HepG2 (cell line): Measurements from ENCODE around the gene SLC7A4. TPM values are rescaled to one million over a fixed set of nuclear protein-coding genes. Genes with fewer than 3 reads are reported as not detected.

Source experiments
- FOXP4 ChIP-seq: sonication (generic); formaldehyde crosslinking; IDR thresholded peaks from 2 replicates; pipeline ENCODE4 v1.4.0; 2020; ENCODE audit warnings: missing genetic modification reagents
- HOXA7 ChIP-seq: sonication (generic); formaldehyde crosslinking; IDR thresholded peaks from 2 replicates; pipeline ENCODE4 v1.8.1; 2022; ENCODE audit warnings: mild to moderate bottlenecking, missing genetic modification reagents, moderate library complexity
- HOXD1 ChIP-seq: sonication (generic); formaldehyde crosslinking; IDR thresholded peaks from 2 replicates; pipeline ENCODE4 v1.5.0; 2020; ENCODE audit warnings: missing genetic modification reagents
- IRX3 ChIP-seq: sonication (generic); formaldehyde crosslinking; IDR thresholded peaks from 2 replicates; pipeline ENCODE4 v1.8.1; 2023; ENCODE audit warnings: mild to moderate bottlenecking, low read depth, missing genetic modification reagents, borderline replicate concordance
- KDM6A ChIP-seq: IDR thresholded peaks from 2 replicates; pipeline ENCODE4 v1.6.1; 2016; ENCODE audit warnings: low read depth
- KIAA2018 ChIP-seq: sonication (generic); formaldehyde crosslinking; IDR thresholded peaks from 2 replicates; pipeline ENCODE4 v1.5.0; 2020; ENCODE audit warnings: mild to moderate bottlenecking, missing genetic modification reagents, borderline replicate concordance
- PRMT3 ChIP-seq: sonication (generic); formaldehyde crosslinking; IDR thresholded peaks from 2 replicates; pipeline ENCODE4 v1.8.1; 2022; ENCODE audit warnings: low read depth, mild to moderate bottlenecking, moderate library complexity, missing genetic modification reagents, borderline replicate concordance
- SP140L ChIP-seq: sonication (generic); formaldehyde crosslinking; IDR thresholded peaks from 2 replicates; pipeline ENCODE4 v1.4.0; 2020; ENCODE audit warnings: missing genetic modification reagents, borderline replicate concordance
- SRY ChIP-seq: sonication (generic); formaldehyde crosslinking; IDR thresholded peaks from 2 replicates; pipeline ENCODE4 v1.8.0; 2022; ENCODE audit warnings: mild to moderate bottlenecking, missing genetic modification reagents
- ZNF337 ChIP-seq: sonication (generic); formaldehyde crosslinking; IDR thresholded peaks from 2 replicates; pipeline ENCODE4 v1.5.1; 2020; ENCODE audit warnings: missing genetic modification reagents, low read depth, mild to moderate bottlenecking, borderline replicate concordance
- polyA plus RNA-seq, 8 experiments: library from polyadenylated mRNA; depleted of rRNA in 3 of 8; stranded (reverse) in 7 of 8; unstranded in 1 of 8; fragments of >200 nt; fragmentation: Illumina TruSeq in 4 of 8; extraction: Trizol in 4 of 8; gene quantifications; 2 replicates each; pipeline versions ENCODE4 v1.2.1 to v1.2.3, GENCODE V29; 2011 to 2016; ENCODE audit warnings: low read depth in 4 of 8, missing spikeins in 1 of 8, mixed read lengths in 1 of 8; ENCODE audit not compliant: insufficient read depth in 1 of 8
- total RNA-seq, 5 experiments: library from RNA; depleted of rRNA; stranded (reverse); fragments of >200 nt; fragmentation: Illumina TruSeq; extraction: Trizol; gene quantifications; 2 replicates each; pipeline ENCODE4 v1.2.3, GENCODE V29; 2016; ENCODE audit warnings: low read depth in 1 of 5
- TF ChIP-seq, protein P1 (sequence below): sonication (generic); formaldehyde crosslinking; IDR thresholded peaks from 2 replicates; pipeline ENCODE4 v1.4.0; 2020; ENCODE audit warnings: low read depth, missing genetic modification reagents

SLC7A4 gene
- total and polyA plus RNA-seq, 2 of the 13 experiments (the other 11 are each of a cell fraction or from before 2014, with no cell fraction given), result not detected

DNA sequence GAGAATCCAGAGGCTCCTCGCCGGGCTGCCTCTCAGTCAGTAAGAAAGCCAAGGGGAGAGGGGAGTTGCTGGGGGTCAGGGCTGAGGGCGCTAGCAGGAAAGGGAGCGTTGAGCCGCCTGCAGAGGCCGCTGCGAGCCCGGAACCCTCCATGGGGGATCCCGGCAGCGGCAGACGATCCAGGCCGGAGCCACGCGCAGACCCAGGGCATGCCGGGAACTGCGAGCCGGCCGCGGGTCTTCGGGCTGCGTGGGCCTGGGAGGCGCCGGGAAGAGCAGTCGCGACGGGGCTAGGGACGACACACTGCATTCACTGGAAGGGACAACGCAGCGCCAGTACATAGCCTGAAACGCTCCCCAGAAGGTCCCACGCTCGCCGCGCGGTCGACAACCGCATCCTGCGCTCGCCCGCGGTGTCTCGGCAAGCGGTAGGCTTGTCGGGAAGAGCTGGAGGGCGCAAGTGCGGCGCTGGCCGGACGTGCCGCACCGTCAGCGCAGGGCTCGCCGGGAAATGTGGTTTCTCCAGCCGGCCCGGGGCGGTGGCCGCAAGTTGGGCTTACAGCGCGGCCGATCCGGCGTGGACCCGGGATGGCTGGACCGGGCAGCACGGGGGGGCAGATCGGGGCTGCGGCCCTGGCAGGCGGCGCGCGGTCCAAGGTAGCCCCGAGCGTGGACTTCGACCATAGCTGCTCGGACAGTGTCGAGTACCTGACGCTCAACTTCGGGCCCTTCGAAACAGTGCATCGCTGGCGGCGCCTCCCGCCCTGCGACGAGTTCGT is 50.4 kb downstream of the SLC7A4 start, which contains the start of gene LZTR1 (continued):
- TF ChIP-seq KIAA2018 (CRISPR knock-in tag) (no peak; the same call in 1 of the 2 replicates), HOXA7 (CRISPR knock-in tag) (no peak), FOXP4 (CRISPR knock-in tag) (peak; percentile 71), KDM6A (CRISPR knock-in tag) (no peak), HOXD1 (CRISPR knock-in tag) (no peak; the same call in 1 of the 2 replicates), ZNF337 (CRISPR knock-in tag) (peak; percentile 93; the same call in 1 of the 2 replicates), IRX3 (CRISPR knock-in tag) (peak; percentile 95), SP140L (CRISPR knock-in tag) (0 out of 2 replicates have a peak, but pooled peaks have one; percentile 44), PRMT3 (CRISPR knock-in tag) (no peak; the same call in 1 of the 2 replicates), SRY (peak; percentile 97)
- TF ChIP-seq, protein P1, sequence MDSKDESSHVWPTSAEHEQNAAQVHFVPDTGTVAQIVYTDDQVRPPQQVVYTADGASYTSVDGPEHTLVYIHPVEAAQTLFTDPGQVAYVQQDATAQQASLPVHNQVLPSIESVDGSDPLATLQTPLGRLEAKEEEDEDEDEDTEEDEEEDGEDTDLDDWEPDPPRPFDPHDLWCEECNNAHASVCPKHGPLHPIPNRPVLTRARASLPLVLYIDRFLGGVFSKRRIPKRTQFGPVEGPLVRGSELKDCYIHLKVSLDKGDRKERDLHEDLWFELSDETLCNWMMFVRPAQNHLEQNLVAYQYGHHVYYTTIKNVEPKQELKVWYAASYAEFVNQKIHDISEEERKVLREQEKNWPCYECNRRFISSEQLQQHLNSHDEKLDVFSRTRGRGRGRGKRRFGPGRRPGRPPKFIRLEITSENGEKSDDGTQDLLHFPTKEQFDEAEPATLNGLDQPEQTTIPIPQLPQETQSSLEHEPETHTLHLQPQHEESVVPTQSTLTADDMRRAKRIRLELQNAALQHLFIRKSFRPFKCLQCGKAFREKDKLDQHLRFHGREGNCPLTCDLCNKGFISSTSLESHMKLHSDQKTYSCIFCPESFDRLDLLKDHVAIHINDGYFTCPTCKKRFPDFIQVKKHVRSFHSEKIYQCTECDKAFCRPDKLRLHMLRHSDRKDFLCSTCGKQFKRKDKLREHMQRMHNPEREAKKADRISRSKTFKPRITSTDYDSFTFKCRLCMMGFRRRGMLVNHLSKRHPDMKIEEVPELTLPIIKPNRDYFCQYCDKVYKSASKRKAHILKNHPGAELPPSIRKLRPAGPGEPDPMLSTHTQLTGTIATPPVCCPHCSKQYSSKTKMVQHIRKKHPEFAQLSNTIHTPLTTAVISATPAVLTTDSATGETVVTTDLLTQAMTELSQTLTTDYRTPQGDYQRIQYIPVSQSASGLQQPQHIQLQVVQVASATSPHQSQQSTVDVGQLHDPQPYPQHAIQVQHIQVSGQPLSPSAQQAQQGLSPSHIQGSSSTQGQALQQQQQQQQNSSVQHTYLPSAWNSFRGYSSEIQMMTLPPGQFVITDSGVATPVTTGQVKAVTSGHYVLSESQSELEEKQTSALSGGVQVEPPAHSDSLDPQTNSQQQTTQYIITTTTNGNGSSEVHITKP, result 0 out of 2 replicates have a peak, but pooled peaks have one; percentile 28
